HuH-7.5 (cell line): Measurements from ENCODE around the gene ERC2.

Source experiments
- DNase-seq: peaks from one replicate; pipeline ENCODE4 v3.0.0; 2011; ENCODE audit warnings: low spot score

ERC2 gene

DNA sequence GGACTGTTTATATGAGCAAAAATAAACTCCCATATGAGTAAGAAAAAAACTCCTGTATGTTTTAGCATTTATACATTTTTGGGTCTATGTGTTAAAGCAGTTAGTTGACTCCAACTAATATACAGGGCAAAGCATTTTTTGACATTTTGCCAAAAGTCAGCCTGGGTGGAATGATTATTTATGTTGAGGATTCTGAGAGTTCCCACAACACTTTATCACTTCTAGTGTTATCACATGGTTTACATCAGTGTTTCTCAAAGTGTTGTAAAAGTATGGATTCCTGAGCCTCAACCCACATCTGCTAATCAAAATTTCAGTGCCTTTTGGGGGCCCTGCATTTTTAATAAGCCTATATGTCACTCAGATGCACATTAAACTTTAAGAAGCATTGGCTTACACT, 643.9 kb downstream of the ERC2 start:
- no peak for DNase-seq

DNA sequence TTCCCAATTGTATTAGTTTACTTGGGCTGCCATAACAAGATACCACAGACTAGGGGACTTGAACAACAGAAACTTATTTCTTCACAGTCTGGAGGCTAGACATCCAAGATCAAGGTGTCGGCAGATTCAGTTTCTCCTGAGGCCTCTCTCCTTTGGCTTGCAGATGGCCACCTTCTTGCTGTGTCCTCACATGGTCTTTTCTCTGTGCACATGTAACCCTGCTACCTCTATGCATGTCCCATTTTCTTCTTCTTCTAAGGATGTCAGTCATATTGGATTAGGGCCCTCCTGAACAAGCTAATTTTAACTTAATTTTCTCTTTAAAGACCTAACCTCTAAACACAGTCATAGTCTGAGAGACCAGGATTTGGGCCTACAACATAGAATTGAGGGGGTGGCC, 644.4 kb downstream of the ERC2 start:
- no peak for DNase-seq

DNA sequence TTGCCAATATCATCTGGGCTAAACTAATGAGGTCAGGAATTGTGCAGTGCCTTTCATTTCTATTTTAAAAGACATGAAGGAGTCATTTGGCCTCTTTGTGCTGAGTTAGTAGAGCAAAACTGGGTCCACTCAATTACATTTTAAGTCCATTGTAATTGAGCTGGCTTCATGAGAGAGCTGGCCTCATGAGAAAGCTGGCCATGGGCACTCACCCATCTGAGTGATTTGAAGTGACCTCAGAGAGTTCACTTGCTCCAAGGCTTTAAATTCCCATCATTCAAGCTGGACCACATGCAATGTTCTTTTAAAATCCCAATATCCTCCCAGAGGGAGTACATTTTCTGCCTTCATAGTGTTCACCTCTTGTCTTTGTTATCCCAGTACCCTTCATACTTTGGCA, 645.3 kb downstream of the ERC2 start:
- no peak for DNase-seq

DNA sequence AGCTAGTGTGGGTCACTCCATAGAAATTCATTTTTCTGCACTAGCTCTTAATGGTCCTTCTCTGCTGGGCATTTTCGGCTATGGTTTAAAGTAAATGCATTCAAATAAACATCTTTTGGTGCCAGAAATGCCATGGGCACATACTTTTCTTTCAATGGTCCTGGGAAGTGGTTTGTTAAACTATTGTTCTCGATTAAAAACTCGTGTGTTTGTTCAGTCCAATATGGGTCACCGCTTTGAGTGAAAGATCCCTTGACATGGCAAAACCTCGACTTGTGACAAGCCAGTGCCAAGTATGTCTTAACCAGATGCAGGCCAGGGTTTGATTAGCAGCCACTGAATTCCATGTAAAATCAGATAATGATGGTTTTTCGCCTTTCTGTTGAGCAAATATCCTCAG, 649.3 kb downstream of the ERC2 start:
- no peak for DNase-seq

DNA sequence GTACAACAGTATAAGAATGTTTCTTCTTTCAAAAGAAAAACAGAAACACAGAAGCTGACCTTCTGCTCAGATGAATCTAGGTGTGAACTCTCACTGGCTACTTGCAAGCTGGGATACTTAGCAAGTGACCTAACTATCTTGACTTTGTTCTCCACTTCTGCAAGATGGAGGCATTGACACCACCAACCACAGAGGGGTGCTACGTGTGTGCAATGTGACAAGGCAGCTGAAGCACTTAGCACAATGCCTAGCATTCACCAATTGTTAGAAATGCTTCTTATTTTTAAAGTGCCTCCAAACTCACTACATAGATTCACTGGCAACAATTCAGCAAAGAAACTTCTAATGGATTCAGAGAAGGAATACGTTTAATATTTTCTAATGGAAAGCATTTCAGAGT, 649.8 kb downstream of the ERC2 start:
- DNase-seq, result no peak

DNA sequence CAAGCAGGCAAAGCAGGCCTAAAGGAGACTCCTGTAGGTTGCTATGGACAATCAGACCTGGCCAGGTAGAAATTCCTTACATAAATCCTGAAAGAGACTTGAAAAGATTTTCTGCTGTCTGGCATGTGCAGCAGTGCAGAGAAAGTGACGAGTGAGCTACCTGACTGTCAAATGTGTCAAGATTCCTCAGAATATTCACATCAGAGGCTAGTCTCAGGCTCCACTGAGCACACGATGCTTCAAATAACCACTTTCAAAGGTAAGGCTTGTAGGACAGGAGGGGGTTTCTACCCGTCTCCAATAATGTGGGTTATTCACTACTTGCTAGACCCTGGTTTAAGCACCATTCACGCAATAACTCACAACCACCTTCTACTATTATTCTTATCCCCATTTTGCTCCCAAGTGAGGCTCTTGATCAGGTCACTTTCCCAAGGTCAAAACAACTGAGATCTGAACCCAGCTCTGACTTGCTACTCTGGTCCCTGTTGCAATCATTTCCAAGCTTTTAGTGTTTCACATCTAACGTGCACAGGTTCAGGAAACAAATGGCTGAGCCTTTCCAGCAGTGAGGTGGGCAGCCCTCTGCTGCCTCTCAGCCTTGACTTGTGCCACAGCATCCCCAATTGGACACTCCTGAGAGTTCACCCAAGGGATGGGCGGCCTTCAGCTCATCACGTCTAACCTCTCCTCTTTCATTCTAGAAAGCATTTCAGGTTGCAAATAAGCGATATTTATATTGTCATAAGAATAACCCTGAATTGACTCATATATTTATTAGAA, 651.3 kb downstream of the ERC2 start:
- no peak for DNase-seq

DNA sequence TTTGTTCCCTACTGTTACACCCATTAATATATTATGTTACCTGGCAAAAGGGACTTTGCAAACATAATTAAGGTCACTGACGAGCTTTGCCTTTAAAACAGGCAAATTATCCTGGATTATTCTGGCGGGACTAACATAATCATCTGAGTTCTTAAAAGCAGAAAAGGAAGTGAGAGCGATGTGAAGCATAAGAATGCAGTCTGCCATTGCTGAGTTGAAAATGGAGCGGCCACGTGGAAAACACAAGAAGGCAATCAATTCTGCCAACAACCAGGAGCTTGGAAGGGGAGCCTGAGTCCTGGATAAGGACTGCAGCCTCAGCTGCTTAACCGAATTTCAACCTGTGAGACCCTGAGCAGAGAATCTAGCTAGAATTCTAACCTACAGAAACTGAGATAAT, 653.0 kb downstream of the ERC2 start:
- DNase-seq, result no peak

DNA sequence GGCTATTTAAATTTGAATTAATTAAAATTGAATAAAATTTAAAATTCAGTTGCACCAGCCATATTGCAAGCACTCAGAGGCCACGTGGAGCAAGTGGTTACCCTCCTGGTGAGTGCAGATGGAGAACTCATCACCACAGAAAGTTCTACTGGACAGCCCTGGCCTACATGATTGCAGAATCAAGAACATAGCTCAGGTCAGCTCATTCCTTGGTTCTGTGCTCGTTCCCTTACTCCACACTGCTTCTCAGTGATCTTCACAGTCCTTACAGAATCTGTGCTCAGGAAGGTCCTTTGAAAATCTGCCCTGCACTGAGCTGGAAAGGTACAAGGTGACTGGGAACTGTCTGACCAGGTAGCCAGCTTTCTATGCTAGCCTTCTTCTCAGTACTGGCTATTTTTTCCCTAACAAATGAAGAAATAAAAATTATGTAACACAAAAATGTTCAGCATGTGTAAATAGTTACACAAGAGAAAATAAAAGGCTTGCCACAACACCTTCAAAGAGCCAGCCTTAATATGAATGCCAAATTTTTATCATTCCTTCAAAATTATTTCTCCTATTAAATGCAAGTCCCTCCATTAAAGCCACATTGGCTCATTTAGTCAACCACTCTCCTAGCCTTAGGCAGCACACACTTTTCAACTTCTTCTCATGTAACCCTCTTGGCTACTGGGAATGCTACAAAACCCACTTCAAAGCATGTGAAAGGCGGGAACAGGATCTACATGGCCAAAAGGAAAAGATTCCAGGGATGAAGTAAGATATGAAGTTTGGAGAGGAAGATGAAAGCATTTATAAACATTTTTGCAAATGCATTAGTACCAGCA, 654.8 kb downstream of the ERC2 start:
- no peak for DNase-seq

DNA sequence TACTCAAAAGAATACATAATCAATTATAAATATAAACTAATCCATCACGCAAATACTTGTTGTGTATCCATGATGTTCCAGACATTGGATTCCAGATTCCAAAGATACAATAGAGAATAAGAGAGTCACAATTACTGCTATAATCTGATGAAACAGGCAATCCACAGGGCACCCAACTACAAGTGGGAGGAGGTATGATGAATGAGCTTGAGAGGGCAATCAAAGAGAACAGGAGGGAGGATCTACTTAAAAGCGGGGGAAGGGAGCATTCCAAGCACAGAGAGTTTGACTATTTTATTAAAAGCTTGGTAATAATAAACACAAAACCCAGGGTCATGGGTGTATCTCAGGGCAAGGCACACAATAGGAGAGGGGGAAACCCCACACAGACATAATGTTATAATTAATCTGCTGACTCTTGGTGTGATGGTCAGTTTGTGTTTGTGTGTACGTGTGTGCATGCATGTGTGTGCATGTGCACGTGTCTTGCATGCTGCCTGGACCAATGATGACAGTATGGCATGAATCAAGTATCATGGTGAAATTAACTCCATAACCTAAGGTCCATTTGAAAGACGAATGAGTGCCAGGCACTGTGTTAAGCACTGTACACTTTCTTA, 655.8 kb downstream of the ERC2 start:
- DNase-seq, result no peak

DNA sequence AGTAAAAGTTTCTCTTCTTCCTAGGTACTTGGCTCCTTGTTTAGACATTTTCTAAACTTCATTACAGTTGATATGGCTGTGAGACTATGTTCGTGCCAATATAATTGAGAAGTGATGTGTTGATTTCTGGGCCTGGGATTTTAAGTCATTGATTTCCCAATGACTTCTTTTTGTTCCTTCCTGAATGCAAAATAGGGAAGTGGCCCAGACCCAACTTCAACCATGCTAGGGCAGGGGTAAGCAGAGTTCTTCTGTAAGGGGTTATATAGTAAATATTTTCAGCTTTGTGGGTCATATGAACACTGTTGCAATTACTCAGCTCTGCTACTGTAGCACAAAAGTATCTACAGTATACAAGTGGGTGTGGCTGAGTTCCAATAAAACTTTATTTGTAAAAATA, 661.1 kb downstream of the ERC2 start:
- no peak for DNase-seq

DNA sequence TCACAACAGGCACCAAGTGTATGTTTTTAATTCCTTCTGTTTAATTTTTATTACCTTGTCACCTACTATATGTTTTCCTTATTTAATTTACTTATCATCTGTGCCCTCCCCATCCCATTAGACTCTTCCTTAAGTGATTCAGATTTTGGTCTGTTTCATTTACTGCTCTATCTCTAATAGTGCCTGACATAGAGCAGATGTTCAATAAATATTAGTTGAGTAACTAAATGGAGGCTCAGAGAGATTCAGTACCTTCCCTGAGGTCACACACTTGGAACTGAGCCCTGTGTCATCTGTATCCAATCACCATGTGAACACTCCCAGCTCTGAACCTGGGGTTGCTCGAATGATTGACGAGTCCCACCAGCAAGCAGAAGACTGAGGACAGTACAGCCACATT, 663.1 kb downstream of the ERC2 start:
- no peak for DNase-seq

DNA sequence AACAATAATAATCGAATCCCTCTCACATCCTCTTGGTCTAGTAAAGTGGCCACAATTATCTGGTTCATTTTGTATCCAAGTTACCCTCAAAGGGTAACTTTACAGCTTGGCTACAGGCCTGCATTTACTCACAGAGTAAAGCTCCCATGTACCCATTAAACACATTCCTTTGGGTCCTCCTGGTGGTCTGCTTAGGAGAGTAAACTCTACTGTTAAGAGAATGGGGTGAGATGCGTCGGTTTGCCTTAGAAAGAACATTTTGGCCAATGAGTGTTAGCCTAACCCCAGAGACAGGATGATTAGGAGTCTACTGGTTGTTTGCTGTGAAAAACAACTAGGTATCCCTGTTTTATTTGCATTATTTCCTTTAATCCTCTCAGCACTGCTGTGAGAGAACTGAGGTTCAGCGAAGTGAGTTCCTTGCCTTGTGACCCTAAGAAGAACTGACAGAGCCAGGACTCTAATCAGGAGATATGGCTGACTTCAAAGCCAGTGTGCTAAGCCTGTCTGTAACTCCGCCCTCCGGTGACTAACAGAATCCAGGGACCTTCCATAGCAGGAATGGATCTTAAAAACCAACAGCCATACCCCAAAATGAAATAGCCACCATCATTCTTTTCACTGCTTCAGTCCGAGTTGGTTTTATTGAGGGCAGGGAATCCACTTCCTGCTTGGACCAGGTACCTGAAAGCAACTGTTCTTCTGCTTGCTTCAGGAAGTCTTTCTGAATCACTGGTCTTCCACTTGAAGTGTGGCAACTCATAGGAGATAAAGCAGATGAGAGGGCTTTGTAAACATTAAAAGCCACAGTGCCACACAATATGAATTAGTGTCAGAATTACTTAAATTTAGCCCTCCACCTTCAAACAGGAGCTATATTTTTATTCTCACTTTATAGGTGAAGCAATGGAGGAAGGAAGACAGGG, 663.8 kb downstream of the ERC2 start:
- no peak for DNase-seq

DNA sequence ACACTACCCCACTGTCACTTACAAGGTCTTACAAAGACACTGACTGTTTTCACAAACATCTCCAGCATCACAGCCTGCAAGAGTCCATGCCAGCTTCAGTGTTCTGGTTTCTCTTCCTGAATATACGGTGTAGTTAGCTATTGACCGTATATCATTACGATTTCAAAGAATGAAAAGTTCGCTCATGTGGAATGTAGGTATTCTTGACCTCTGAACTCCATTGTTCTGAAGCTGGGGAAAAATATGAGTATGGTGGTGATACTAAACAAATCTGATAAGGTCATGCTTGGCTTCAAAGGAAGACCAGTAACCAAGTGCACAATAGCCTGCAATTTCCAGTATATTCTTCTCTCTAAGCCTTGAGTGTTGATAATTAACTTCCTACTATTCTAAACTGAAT, 665.5 kb downstream of the ERC2 start:
- no peak for DNase-seq

DNA sequence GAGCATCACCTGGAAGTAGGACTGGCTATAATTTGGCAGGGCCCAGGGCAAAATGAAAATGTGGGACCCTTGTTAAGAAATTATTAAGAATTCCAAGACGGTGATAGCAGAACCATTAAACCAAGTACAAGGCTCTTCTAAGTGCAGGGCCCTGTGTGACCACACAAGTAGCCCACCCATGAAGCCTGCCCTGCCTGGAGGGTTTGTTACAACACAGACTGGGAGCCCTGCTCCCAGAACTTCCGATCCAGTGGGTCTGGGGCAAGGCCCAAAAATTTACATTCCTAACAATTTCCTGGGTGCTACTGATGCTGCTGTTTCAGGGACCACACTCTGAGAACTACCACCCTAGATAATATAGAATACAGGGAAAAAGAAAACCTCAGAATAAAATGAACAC, 666.6 kb downstream of the ERC2 start:
- no peak for DNase-seq

DNA sequence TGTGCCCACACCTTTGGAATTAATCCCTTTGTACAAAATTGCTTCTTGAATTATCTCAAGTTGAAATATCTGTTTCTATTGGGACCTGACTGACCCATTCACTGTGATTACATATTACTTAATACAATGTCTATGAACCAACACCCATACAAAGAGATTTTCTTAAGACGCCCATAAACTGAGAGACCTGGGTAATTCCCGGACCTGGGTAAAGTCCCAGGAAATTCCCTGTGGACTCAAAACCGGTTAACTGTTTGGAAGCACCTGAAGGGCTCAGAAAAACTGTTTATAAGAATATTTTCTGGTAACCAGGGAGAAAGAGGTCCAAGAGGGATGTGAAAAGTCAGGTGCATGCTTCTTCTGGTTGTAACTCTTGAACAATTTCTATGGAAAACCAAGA, 667.2 kb downstream of the ERC2 start:
- no peak for DNase-seq

DNA sequence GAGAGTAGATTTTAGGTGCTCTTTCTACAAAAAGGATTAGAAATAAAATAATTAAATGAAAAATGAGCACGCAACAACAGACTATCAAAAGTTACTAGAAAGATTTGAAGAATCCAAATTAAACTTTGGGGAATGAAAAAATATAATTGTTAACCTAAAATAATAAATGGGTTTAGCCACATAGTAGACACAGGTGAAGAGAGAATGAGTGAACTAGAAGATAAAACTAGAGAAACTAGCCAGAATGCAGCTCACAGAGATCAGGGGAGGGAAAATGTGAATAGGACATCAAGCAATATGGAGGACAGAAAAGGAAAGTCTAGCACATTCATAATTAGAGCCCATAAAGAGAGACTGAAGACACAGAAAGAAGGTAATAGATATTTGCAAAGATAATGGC, 670.5 kb downstream of the ERC2 start:
- no peak for DNase-seq

DNA sequence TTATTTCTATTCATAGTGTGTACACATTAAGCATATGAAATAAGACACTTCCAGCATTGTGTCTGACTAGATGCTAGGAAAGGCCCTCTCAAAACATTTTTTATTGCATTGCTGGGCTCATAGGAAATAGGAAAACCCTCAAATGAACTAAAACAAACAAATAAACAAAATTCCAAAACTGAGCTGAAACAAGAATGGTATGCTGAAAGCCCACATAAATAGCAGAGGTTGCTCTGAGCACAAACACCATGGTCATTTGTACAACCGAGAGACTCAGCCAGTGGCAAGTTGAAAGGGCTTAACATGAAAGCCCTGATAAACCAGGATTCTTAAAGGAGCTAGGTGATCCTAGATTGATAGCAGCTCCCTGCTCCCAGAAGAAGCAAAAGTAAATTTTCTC, 671.2 kb downstream of the ERC2 start:
- DNase-seq, result no peak

DNA sequence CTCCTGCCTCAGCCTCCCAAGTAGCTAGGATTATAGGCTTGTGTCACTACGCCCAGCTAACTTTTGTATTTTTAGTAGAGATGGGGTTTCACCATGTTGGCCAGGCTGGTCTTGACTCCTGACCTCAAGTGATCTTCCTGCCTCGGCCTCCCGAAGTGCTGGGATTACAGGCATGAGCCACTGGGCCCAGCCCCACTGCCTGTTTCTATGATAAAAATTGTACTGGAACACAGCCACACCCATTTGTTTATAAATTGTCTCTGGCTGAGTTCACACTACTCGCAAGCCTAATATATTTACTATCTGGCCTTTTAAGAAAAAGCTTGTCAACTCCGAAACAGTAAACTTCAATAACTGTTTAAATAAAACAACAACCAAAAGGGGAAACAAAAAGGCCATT, 671.7 kb downstream of the ERC2 start:
- no peak for DNase-seq

DNA sequence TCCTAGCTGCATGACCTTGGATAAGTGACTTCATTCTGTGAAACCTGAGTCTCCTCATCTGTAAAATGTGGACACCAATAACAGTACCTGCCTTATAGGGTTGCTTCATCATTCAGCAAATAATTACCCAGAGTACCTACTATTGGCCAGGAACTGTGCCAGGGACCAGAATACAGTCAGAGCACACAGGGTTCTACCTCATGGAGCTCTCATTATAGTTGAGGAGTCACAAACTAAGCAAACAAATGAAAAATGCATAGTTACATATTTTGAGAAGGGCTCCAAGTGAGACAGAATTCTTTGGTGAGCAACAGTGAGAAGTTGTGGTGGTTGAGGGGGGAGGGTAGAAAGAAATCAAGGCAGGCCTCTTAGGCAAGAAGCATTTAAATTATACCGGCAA, 672.5 kb downstream of the ERC2 start:
- DNase-seq, result no peak

DNA sequence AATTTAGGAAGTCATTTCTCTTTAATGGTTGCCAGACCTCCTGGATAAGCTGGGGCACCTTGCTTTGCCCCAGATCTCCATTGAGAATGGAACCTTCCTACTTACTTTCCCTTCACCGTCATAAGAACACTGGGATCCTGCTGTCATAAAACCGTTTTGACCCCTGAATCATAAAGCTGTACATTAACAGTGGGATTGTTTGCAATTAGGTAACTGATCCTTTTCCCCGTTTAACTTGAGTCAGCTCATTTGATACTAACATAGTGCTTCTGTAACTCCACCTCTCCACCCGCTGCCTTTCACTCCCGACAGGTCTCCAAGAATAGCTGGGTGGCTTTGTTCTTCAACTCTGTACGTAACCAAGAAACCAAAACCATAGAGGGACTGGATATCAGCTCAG, 673.0 kb downstream of the ERC2 start:
- DNase-seq, result no peak

DNA sequence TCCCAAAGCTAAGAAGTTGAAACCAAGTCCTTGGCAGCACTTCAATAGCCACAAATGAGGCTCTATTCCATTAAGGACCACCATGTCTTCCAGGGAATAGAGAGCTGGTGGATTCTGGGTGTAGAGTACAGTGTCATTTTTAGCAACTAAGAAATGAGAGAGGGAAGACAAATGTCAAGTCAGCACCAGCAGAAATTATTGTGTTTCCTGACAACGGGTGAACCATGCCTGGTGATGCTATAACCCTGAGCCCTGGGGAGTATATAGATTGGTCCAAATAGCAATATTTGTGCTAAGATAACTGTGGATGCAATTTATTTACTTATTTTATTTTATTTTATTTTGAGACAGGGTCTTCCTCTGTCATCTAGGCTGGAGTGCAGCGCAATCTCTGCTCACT, 675.5 kb downstream of the ERC2 start:
- no peak for DNase-seq

DNA sequence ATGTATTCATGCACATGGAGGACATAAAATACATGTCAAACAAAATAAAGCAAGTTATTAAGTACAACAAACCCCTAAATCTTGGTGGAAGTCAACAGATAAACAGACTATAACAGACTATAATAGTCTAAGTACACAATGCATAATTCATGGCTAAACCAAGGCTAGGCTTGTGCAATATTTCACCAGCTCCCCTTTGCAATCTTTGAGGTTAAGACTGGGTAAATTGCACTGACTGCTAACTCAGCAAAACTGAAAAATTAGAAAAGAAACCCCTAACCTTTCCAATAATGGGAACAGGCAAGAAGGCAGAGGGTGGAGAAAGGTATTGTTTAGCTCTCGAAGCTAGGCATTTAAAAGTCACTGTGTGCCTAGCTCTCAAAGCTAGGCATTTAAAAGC, 676.3 kb downstream of the ERC2 start:
- no peak for DNase-seq
